HEK293 (cell line): Measurements from ENCODE around the gene LNPK.

Experiments
- HOXD13 ChIP-seq: sonication (generic); formaldehyde crosslinking; IDR thresholded peaks from 2 replicates; pipeline ENCODE4 v1.8.0; 2022; ENCODE audit warnings: missing genetic modification reagents, borderline replicate concordance
- YY1 ChIP-seq: fragments of 450-650 bp; formaldehyde crosslinking; IDR thresholded peaks from 2 replicates; pipeline ENCODE4 v1.5.1; 2018; ENCODE audit warnings: missing biosample characterization, missing genetic modification characterization
- ZBTB7A ChIP-seq: fragments of 450-650 bp; formaldehyde crosslinking; IDR thresholded peaks from 2 replicates; pipeline ENCODE4 v1.5.1; 2016; ENCODE audit warnings: low read depth, missing biosample characterization, missing genetic modification characterization
- ZNF146 ChIP-seq: fragments of 450-650 bp; formaldehyde crosslinking; IDR thresholded peaks from 2 replicates; pipeline ENCODE4 v1.5.1; 2016; ENCODE audit warnings: missing biosample characterization, missing genetic modification characterization
- ZNF266 ChIP-seq: fragments of 450-650 bp; formaldehyde crosslinking; IDR thresholded peaks from 2 replicates; pipeline ENCODE4 v1.5.1; 2016; ENCODE audit warnings: missing biosample characterization, missing genetic modification characterization, low read depth
- ZNF311 ChIP-seq: fragments of 450-650 bp; formaldehyde crosslinking; IDR thresholded peaks from 2 replicates; pipeline ENCODE4 v1.5.1; 2017; ENCODE audit warnings: missing biosample characterization, missing genetic modification characterization, borderline replicate concordance
- ZNF610 ChIP-seq: fragments of 450-650 bp; formaldehyde crosslinking; IDR thresholded peaks from 2 replicates; pipeline ENCODE4 v1.5.1; 2016; ENCODE audit warnings: missing biosample characterization, missing genetic modification characterization, borderline replicate concordance
- TF ChIP-seq, protein P1 (sequence below): fragments of 450-650 bp; formaldehyde crosslinking; IDR thresholded peaks from 2 replicates; pipeline ENCODE4 v1.5.1; 2016; ENCODE audit warnings: missing biosample characterization, missing genetic modification characterization
- TF ChIP-seq, protein P2 (sequence below): fragments of 450-650 bp; formaldehyde crosslinking; IDR thresholded peaks from 2 replicates; pipeline ENCODE4 v1.5.1; 2016; ENCODE audit warnings: missing biosample characterization, missing genetic modification characterization
- TF ChIP-seq, protein P3 (sequence below): fragments of 450-650 bp; formaldehyde crosslinking; IDR thresholded peaks from 2 replicates; pipeline ENCODE4 v1.5.1; 2016; ENCODE audit warnings: missing biosample characterization, missing genetic modification characterization
- TF ChIP-seq, protein P4 (sequence below): fragments of 450-650 bp; formaldehyde crosslinking; IDR thresholded peaks from 2 replicates; pipeline ENCODE4 v1.5.0; 2017; ENCODE audit warnings: missing biosample characterization, missing genetic modification characterization, borderline replicate concordance

DNA sequence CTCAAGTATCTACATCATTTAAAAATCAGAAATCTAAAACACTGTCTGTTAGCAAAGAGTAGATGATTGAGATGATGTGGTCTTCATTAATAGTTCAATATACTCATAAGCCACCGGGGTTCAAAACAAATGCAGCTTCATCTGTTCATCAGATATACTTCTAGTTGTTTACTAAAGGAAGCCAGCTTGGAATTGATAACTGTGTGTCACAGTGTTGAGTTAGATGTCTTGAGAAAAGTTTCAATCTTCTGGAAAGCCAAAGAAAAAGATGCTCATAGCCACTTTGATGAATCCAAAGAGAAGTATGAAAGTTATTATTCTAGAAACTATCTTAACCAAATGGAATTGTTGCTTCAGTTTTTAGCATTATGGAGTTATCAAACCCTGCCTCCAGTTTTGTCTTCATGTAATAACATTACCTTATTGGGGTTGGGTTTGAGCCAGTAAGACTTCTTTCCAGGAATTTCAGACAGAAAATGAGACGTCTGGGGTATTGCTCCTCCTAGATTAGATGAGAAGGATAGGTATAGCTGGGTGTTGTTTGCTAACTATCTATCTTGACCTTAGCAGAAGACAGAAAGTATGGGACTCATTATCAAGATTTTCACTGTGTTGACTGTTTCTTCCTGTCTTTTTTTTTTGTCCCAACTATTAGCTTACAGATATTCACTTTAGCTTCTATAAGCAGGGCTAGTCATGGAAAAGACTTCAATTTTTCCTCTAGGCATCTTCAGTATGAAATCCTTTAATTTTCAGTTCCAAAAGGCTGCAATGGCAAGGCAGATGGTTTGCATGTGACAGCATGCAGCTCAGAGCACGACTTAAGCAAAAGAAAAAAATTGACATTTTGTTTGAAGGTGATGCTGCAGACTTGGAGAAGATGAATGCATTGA is 66.5 kb downstream of the LNPK start:
- TF ChIP-seq, protein P1, sequence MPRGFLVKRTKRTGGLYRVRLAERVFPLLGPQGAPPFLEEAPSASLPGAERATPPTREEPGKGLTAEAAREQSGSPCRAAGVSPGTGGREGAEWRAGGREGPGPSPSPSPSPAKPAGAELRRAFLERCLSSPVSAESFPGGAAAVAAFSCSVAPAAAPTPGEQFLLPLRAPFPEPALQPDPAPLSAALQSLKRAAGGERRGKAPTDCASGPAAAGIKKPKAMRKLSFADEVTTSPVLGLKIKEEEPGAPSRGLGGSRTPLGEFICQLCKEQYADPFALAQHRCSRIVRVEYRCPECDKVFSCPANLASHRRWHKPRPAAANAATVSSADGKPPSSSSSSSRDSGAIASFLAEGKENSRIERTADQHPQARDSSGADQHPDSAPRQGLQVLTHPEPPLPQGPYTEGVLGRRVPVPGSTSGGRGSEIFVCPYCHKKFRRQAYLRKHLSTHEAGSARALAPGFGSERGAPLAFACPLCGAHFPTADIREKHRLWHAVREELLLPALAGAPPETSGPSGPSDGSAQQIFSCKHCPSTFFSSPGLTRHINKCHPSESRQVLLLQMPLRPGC, result no peak
- TF ChIP-seq HOXD13 (CRISPR knock-in tag) (no peak), ZBTB7A (tag by site-specific recombination) (no peak), ZNF146 (no peak), ZNF311 (tag by site-specific recombination) (no peak), ZNF266 (tag by site-specific recombination) (no peak), YY1 (tag by site-specific recombination) (no peak), ZNF610 (tag by site-specific recombination) (no peak)
- TF ChIP-seq, protein P2, sequence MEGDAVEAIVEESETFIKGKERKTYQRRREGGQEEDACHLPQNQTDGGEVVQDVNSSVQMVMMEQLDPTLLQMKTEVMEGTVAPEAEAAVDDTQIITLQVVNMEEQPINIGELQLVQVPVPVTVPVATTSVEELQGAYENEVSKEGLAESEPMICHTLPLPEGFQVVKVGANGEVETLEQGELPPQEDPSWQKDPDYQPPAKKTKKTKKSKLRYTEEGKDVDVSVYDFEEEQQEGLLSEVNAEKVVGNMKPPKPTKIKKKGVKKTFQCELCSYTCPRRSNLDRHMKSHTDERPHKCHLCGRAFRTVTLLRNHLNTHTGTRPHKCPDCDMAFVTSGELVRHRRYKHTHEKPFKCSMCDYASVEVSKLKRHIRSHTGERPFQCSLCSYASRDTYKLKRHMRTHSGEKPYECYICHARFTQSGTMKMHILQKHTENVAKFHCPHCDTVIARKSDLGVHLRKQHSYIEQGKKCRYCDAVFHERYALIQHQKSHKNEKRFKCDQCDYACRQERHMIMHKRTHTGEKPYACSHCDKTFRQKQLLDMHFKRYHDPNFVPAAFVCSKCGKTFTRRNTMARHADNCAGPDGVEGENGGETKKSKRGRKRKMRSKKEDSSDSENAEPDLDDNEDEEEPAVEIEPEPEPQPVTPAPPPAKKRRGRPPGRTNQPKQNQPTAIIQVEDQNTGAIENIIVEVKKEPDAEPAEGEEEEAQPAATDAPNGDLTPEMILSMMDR (tag by site-specific recombination), result no peak
- TF ChIP-seq, protein P3, sequence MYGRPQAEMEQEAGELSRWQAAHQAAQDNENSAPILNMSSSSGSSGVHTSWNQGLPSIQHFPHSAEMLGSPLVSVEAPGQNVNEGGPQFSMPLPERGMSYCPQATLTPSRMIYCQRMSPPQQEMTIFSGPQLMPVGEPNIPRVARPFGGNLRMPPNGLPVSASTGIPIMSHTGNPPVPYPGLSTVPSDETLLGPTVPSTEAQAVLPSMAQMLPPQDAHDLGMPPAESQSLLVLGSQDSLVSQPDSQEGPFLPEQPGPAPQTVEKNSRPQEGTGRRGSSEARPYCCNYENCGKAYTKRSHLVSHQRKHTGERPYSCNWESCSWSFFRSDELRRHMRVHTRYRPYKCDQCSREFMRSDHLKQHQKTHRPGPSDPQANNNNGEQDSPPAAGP (tag by site-specific recombination), result no peak
- TF ChIP-seq, protein P4, sequence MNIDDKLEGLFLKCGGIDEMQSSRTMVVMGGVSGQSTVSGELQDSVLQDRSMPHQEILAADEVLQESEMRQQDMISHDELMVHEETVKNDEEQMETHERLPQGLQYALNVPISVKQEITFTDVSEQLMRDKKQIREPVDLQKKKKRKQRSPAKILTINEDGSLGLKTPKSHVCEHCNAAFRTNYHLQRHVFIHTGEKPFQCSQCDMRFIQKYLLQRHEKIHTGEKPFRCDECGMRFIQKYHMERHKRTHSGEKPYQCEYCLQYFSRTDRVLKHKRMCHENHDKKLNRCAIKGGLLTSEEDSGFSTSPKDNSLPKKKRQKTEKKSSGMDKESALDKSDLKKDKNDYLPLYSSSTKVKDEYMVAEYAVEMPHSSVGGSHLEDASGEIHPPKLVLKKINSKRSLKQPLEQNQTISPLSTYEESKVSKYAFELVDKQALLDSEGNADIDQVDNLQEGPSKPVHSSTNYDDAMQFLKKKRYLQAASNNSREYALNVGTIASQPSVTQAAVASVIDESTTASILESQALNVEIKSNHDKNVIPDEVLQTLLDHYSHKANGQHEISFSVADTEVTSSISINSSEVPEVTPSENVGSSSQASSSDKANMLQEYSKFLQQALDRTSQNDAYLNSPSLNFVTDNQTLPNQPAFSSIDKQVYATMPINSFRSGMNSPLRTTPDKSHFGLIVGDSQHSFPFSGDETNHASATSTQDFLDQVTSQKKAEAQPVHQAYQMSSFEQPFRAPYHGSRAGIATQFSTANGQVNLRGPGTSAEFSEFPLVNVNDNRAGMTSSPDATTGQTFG, result no peak
